B cell (primary cell): ENCODE measurements around the gene ILDR2. TPM values are rescaled to one million over a fixed set of nuclear protein-coding genes. Genes with fewer than 3 reads are reported as not detected.

Source experiments
- ATAC-seq: fragments of 200-7000 bp; cut with Tn5 transposase; one replicate; pipeline ENCODE4 v1.10.0; 2021; ENCODE audit warnings: low read depth, mild to moderate bottlenecking, moderate number of reproducible peaks, moderate library complexity
- CTCF ChIA-PET: fragments of 350-600 bp; sonication (Branson Sonifier 250); formaldehyde crosslinking; loops from one replicate; lab custom pipeline; 2021; ENCODE audit warnings: antibody characterized with exemption, inconsistent platforms; lab: Charles Lee
- POLR2A ChIA-PET: fragments of 350-600 bp; sonication (Branson Sonifier 250); formaldehyde crosslinking; loops from one replicate; lab custom pipeline; 2021; ENCODE audit warnings: antibody characterized with exemption; lab: Charles Lee
- DNase-seq: peaks from one replicate; pipeline ENCODE4 v3.0.0; 2013
- H2AFZ ChIP-seq: 2 replicates; pipeline ENCODE4 v1.6.1; 2012; ENCODE audit warnings: mild to moderate bottlenecking, low read depth, low read length; ENCODE audit not compliant: insufficient read depth, poor library complexity, severe bottlenecking
- H3K27ac ChIP-seq, 2 donors: 1 replicate in 1 of 2; 2 replicates in 1 of 2; pipeline ENCODE4 v1.5.1; 2012 to 2013; ENCODE audit warnings: low read length in 2 of 2, mild to moderate bottlenecking in 2 of 2, moderate library complexity in 1 of 2
- H3K27me3 ChIP-seq, 4 experiments: fragments of 200-600 bp in 1 of 4; sonication (generic) in 1 of 4; replicated peaks in 1 of 4; 1 replicate in 2 of 4; 2 replicates in 2 of 4; pipeline versions ENCODE4 v1.6.1 to v1.7.0; 2013 to 2016; ENCODE audit warnings: low read length in 3 of 4, mild to moderate bottlenecking in 2 of 4, mixed read lengths in 1 of 4, moderate library complexity in 1 of 4; ENCODE audit not compliant: insufficient read depth in 4 of 4, control insufficient read depth in 3 of 4; ENCODE audit errors: control extremely low read depth in 1 of 4
- H3K36me3 ChIP-seq, 2 experiments: replicated peaks in 1 of 2; 1 replicate in 1 of 2; 2 replicates in 1 of 2; pipeline versions ENCODE4 v1.6.1 to v1.7.1; 2013; ENCODE audit warnings: low read length in 1 of 2; ENCODE audit not compliant: insufficient read depth in 2 of 2, control insufficient read depth in 1 of 2; ENCODE audit errors: control extremely low read depth in 1 of 2, extremely low read depth in 1 of 2
- H3K4me1 ChIP-seq, 2 donors: fragments of 200-600 bp in 1 of 2; sonication (generic) in 1 of 2; 1 replicate in 1 of 2; 2 replicates in 1 of 2; pipeline versions ENCODE4 v1.5.1 to v1.6.1; 2013 to 2017; ENCODE audit warnings: low read length in 2 of 2; ENCODE audit not compliant: control insufficient read depth in 2 of 2, insufficient read depth in 2 of 2
- H3K4me2 ChIP-seq: replicated peaks from 2 replicates; pipeline ENCODE3; 2012; ENCODE audit warnings: mild to moderate bottlenecking, low read depth, low read length; ENCODE audit not compliant: poor library complexity, severe bottlenecking
- H3K4me3 ChIP-seq, 5 experiments: fragments of 200-600 bp in 1 of 5; sonication (generic) in 1 of 5; 1 replicate in 3 of 5; 2 replicates in 2 of 5; pipeline versions ENCODE4 v1.5.1 to v1.7.0; 2011 to 2016; ENCODE audit warnings: low read length in 4 of 5, mild to moderate bottlenecking in 4 of 5, low read depth in 2 of 5, control low read depth in 1 of 5, moderate library complexity in 1 of 5; ENCODE audit not compliant: insufficient read depth in 1 of 5; ENCODE audit errors: control extremely low read depth in 1 of 5, extremely low read depth in 1 of 5
- H3K79me2 ChIP-seq: fragments of 200-600 bp; sonication (generic); one replicate; pipeline ENCODE4 v1.6.0; 2016; ENCODE audit warnings: low read length; ENCODE audit not compliant: control insufficient read depth, insufficient read depth
- H3K9ac ChIP-seq: fragments of 200-600 bp; sonication (generic); 2 replicates; pipeline ENCODE4 v1.6.1; 2017; ENCODE audit warnings: mild to moderate bottlenecking, low read length, moderate library complexity
- H3K9me3 ChIP-seq, 3 donors: one replicate each; pipeline versions ENCODE4 v1.6.1 to v1.7.1; 2013; ENCODE audit warnings: low read length in 2 of 3; ENCODE audit not compliant: control insufficient read depth in 2 of 3, insufficient read depth in 1 of 3; ENCODE audit errors: control extremely low read depth in 1 of 3
- H4K20me1 ChIP-seq: 2 replicates; pipeline ENCODE4 v1.6.0; 2012; ENCODE audit warnings: mild to moderate bottlenecking, low read length; ENCODE audit not compliant: insufficient read depth, control insufficient read depth, poor library complexity, severe bottlenecking
- H3K27ac Mint-ChIP-seq: one replicate; pipeline ENCODE4 v1.8.0; 2021; ENCODE audit warnings: mixed read lengths
- H3K27me3 Mint-ChIP-seq: one replicate; pipeline ENCODE4 v1.8.0; 2021; ENCODE audit warnings: mixed read lengths
- H3K4me1 Mint-ChIP-seq: one replicate; pipeline ENCODE4 v1.8.0; 2021; ENCODE audit warnings: mixed read lengths
- H3K4me3 Mint-ChIP-seq: one replicate; pipeline ENCODE4 v1.8.0; 2021; ENCODE audit warnings: mixed read lengths
- H3K9me3 Mint-ChIP-seq: one replicate; pipeline ENCODE4 v1.8.0; 2022; ENCODE audit warnings: mixed read lengths; ENCODE audit not compliant: insufficient read depth
- CTCF ChIP-seq: fragments of 200-600 bp; IDR thresholded peaks from one replicate; pipeline ENCODE4 v1.8.0; 2022; ENCODE audit warnings: antibody characterized with exemption, mild to moderate bottlenecking
- EZH2 ChIP-seq: IDR thresholded peaks from 2 replicates; pipeline ENCODE4 v1.6.1; 2012; ENCODE audit warnings: borderline replicate concordance, low read depth, mild to moderate bottlenecking, moderate library complexity, low read length; ENCODE audit not compliant: insufficient read depth, poor library complexity, severe bottlenecking
- WGBS: methylation state at CpG from one replicate; pipeline ENCODE4 v1.1.5; 2013; ENCODE audit warnings: missing lambda C conversion rate; ENCODE audit not compliant: insufficient coverage; 5-methylcytosine and 5-hydroxymethylcytosine counted together
- intact Hi-C: fragments of 100-400 bp; cut with micrococcal nuclease; formaldehyde crosslinking; loops from one replicate; pipeline ENCODE4 v1.10.0; 2022
- polyA plus RNA-seq: library from polyadenylated mRNA; depleted of rRNA; stranded (reverse); fragments of >200 nt; gene quantifications from 2 replicates; pipeline ENCODE4 v1.2.3, GENCODE V29; 2012
- total RNA-seq, 2 donors: library from RNA; stranded (reverse); fragments of 120-200 nt in 1 of 2; gene quantifications; 1 replicate in 1 of 2; 2 replicates in 1 of 2; pipeline versions ENCODE4 v1.2.3 to v1.2.4, GENCODE V29; 2013 to 2022

Gene ILDR2
- total and polyA plus RNA-seq, 2 donors (not counting 1 experiment from before 2014, with no cell fraction given): 0.01 TPM; not detected in 1

DNA sequence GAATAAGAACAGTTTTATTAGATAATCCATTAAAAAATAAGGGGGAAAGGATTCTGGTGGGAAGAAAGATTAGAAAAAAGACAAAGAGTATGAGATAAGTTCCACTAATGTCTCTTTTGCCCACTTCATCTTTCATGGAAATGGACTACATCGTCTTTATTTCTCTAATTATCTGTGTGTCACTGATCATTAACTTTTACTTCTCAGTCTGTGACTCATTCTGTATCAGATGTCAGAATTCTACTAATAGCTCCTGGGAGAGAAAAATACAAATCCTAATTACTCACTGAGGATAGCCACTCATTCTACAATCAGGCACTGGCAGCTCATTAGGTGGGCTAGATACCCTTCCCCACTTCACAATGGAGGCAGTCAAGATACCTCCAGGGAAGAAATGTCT, 41.7 kb downstream of the ILDR2 start:
- H4K20me1 ChIP-seq: no peaks in the 10 kb centered on the region
- Mint-ChIP-seq H3K9me3 (no peaks in the 10 kb centered on the region), H3K27me3 (peaks cover 9% of the 10 kb centered on the region), H3K4me3 (no peak overlapping the region), H3K4me1 (peaks cover 4% of the 10 kb centered on the region), H3K27ac (no peak overlapping the region)
- no peaks in the 10 kb centered on the region for H3K79me2 ChIP-seq
- no peak overlapping the region for H3K27ac ChIP-seq
- H2AFZ ChIP-seq: no peak overlapping the region
- H3K9ac ChIP-seq: no peak overlapping the region
- ATAC-seq: no peak
- WGBS: no CpG with 5 or more reads among the region's 1 CpG
- H3K4me2 ChIP-seq: no peak overlapping the region
- no peak overlapping the region for H3K4me3 ChIP-seq
- DNase-seq: no peak
- H3K9me3 ChIP-seq: peaks cover 0 to 2% (median 0%) of the 10 kb centered on the region in 3 donors
- intact Hi-C loops: no loop called here
- TF ChIP-seq CTCF: no peak
- TF ChIP-seq EZH2: no peak
- POLR2A ChIA-PET: no interaction called here
- CTCF ChIA-PET: interaction anchor here (1.2 to 1.5 kb wide), 2 partner anchors 23 to 126 kb away, joined by 3 to 5 read pairs; no protein-coding TSS in a partner anchor
- H3K36me3 ChIP-seq: no peaks in the 10 kb centered on the region
- H3K4me1 ChIP-seq: peaks cover 0 to 6% of the 10 kb centered on the region in 2 donors
- peaks cover 0 to 7% (median 4%) of the 10 kb centered on the region in 4 experiments for H3K27me3 ChIP-seq

GRCh38 chr1:166933140-166933539, 42.2 kb downstream of the ILDR2 start:
- Mint-ChIP-seq H3K9me3 (no peaks in the 10 kb centered on the region), H3K27ac (no peak overlapping the region), H3K4me1 (peaks cover 4% of the 10 kb centered on the region), H3K27me3 (peaks cover 9% of the 10 kb centered on the region), H3K4me3 (no peak overlapping the region)
- no peak for TF ChIP-seq CTCF
- no peak for TF ChIP-seq EZH2
- Histone ChIP-seq H2AFZ (no peak overlapping the region), H3K9ac (no peak overlapping the region), H3K27me3 (peaks cover 0 to 7% (median 4%) of the 10 kb centered on the region in 4 experiments), H4K20me1 (no peaks in the 10 kb centered on the region), H3K36me3 (no peaks in the 10 kb centered on the region), H3K4me2 (no peak overlapping the region), H3K9me3 (peaks cover 0 to 2% (median 0%) of the 10 kb centered on the region in 3 donors), H3K79me2 (no peaks in the 10 kb centered on the region), H3K4me3 (no peak overlapping the region), H3K27ac (no peak overlapping the region), H3K4me1 (peaks cover 0 to 6% of the 10 kb centered on the region in 2 donors)
- POLR2A ChIA-PET: no interaction called here
- CTCF ChIA-PET: interaction anchor here (1.5 kb wide), 1 partner anchor 23 kb away, joined by 5 read pairs; no protein-coding TSS in a partner anchor
- DNase-seq (no peak), ATAC-seq (no peak)
- intact Hi-C loops: no loop called here
